Gastrocnemius medialis (tissue), 4 donors: ENCODE measurements around the gene SIMC1. TPM values are rescaled to one million over a fixed set of nuclear protein-coding genes. Genes with fewer than 3 reads are reported as not detected.
"Not testable (repeated sequence)": the region's sequence is repeated elsewhere in the genome, so short reads cannot be mapped to it uniquely, and the experiment has no call there.

ENCODE experiments used
- ATAC-seq, 2 donors: fragments of 150-250 bp; one replicate each; pipeline ENCODE4 v1.9.1; 2016
- DNase-seq, 2 donors: peaks; one replicate each; pipeline ENCODE4 v3.0.0-alpha.2; 2019
- H3K27ac ChIP-seq, 4 donors: fragments of 200-600 bp; sonication (generic); 1 replicate in 1 of 4; 2 replicates in 3 of 4; pipeline ENCODE4 v1.5.1; 2016 to 2018; ENCODE audit warnings: mild to moderate bottlenecking in 2 of 4, moderate library complexity in 1 of 4
- H3K27me3 ChIP-seq, 3 donors: fragments of 200-600 bp; sonication (generic) in 2 of 3; 1 replicate in 1 of 3; 2 replicates in 2 of 3; pipeline versions ENCODE4 v1.5.1 to v1.6.0; 2016 to 2019; ENCODE audit warnings: mild to moderate bottlenecking in 1 of 3, moderate library complexity in 1 of 3
- H3K36me3 ChIP-seq, 2 donors: fragments of 200-600 bp; sonication (generic) in 1 of 2; one replicate each; pipeline ENCODE4 v1.5.1; 2017 to 2018
- H3K4me1 ChIP-seq, 2 donors: fragments of 200-600 bp; sonication (generic) in 1 of 2; one replicate each; pipeline ENCODE4 v1.5.1; 2016 to 2017; ENCODE audit warnings: mild to moderate bottlenecking in 2 of 2
- H3K4me3 ChIP-seq, 4 donors: fragments of 200-600 bp; sonication (generic) in 3 of 4; 1 replicate in 1 of 4; 2 replicates in 3 of 4; pipeline ENCODE4 v1.5.1; 2016 to 2019; ENCODE audit warnings: mild to moderate bottlenecking in 2 of 4
- H3K9me3 ChIP-seq, 3 donors: fragments of 200-600 bp; sonication (generic) in 2 of 3; 1 replicate in 1 of 3; 2 replicates in 2 of 3; pipeline ENCODE4 v1.5.1; 2016 to 2019
- CTCF ChIP-seq, 5 experiments: fragments of 450-650 bp in 3 of 5; fragments of 200-600 bp in 2 of 5; sonication (generic) in 2 of 5; IDR thresholded peaks in 4 of 5; conservative IDR thresholded peaks in 1 of 5; 1 replicate in 4 of 5; 2 replicates in 1 of 5; pipeline ENCODE4 v1.5.1; 2016 to 2019; ENCODE audit warnings: antibody characterized with exemption in 5 of 5, mild to moderate bottlenecking in 3 of 5, moderate library complexity in 3 of 5
- POLR2A ChIP-seq, 2 donors: fragments of 450-650 bp; IDR thresholded peaks; one replicate each; pipeline ENCODE4 v1.6.1; 2017; ENCODE audit warnings: antibody characterized with exemption in 2 of 2, mild to moderate bottlenecking in 2 of 2, moderate library complexity in 2 of 2
- in situ Hi-C, 4 donors: fragments of 200-750 bp; cut with MboI; loops; one replicate each; pipeline versions ENCODE4 v1.15.0 to v1.8.0; 2017; ENCODE audit warnings: low sequenced_read_pairs in 4 of 4
- intact Hi-C: fragments of 100-400 bp; cut with DNase I; formaldehyde crosslinking; loops from one replicate; pipeline ENCODE4 v1.15.1; 2023; ENCODE audit warnings: low total_unique reads
- total RNA-seq, 4 donors: library from RNA; depleted of rRNA; stranded (reverse); fragments of >200 nt; gene quantifications; one replicate each; pipeline versions ENCODE4 v1.1.0 to v1.2.3, GENCODE V29; 2016

SIMC1 gene
- total RNA-seq, 4 donors from 2014 or later, result 5.1 to 45.8 (median 11.5) TPM

- intact Hi-C loops, H3K27ac ChIP-seq, in situ Hi-C loops, ATAC-seq, H3K9me3 ChIP-seq, H3K4me3 ChIP-seq, H3K4me1 ChIP-seq, H3K27me3 ChIP-seq, DNase-seq, H3K36me3 ChIP-seq: not testable (repeated sequence)
Observed at GRCh38 chr5:176199803-176200399, 38.3 kb upstream of the SIMC1 start.

GRCh38 chr5:176201811-176202210 lies 36.4 kb upstream of the SIMC1 start:
- Histone ChIP-seq H3K27me3 (peaks cover 0 to 8% (median 0%) of the 10 kb centered on the region in 3 donors), H3K36me3 (no peaks in the 10 kb centered on the region), H3K4me1 (no peaks in the 10 kb centered on the region), H3K4me3 (no peak overlapping the region), H3K27ac (no peak overlapping the region), H3K9me3 (no peaks in the 10 kb centered on the region)
- TF ChIP-seq CTCF (IDR thresholded peaks at IDR 0.05 in 4 of 5, conservative IDR thresholded peaks at IDR 0.05 in 1 of 5) (no peak), POLR2A (IDR thresholded peaks at IDR 0.05) (no peak)
- no peak for ATAC-seq
- intact Hi-C loops (no loop called here), in situ Hi-C loops (no loop called here)
- no peak for DNase-seq

- in situ Hi-C loops (no loop called here), intact Hi-C loops (no loop called here)
- no peaks in the 10 kb centered on the region for H3K36me3 ChIP-seq
- DNase-seq (no peak), ATAC-seq (no peak)
- H3K4me1 ChIP-seq, result no peaks in the 10 kb centered on the region
- peaks cover 0 to 8% (median 0%) of the 10 kb centered on the region in 3 donors for H3K27me3 ChIP-seq
- TF ChIP-seq CTCF (IDR thresholded peaks at IDR 0.05 in 4 of 5, conservative IDR thresholded peaks at IDR 0.05 in 1 of 5) (no peak), POLR2A (IDR thresholded peaks at IDR 0.05) (no peak)
- no peak overlapping the region for H3K4me3 ChIP-seq
- no peaks in the 10 kb centered on the region for H3K9me3 ChIP-seq
- no peak overlapping the region for H3K27ac ChIP-seq
Observed at GRCh38 chr5:176203086-176203485, 35.1 kb upstream of the SIMC1 start.

- H3K27ac ChIP-seq, ATAC-seq, H3K36me3 ChIP-seq, H3K27me3 ChIP-seq, in situ Hi-C loops, DNase-seq, H3K4me1 ChIP-seq, H3K9me3 ChIP-seq, intact Hi-C loops, H3K4me3 ChIP-seq: not testable (repeated sequence)
Observed at GRCh38 chr5:176203535-176203934, 34.7 kb upstream of the SIMC1 start.

GRCh38 chr5:176214466-176215021 lies 23.7 kb upstream of the SIMC1 start:
- in situ Hi-C loops, H3K4me1 ChIP-seq, ATAC-seq: not testable (repeated sequence)

GRCh38 chr5:176216393-176216916 lies 21.8 kb upstream of the SIMC1 start:
- H3K4me1 ChIP-seq, H3K9me3 ChIP-seq, H3K27me3 ChIP-seq, intact Hi-C loops, H3K27ac ChIP-seq, in situ Hi-C loops, H3K36me3 ChIP-seq, H3K4me3 ChIP-seq: not testable (repeated sequence)
- ATAC-seq (peak; percentile 26 to 69), DNase-seq (peak in 1 of 2 donors; percentile 46)

More at GRCh38 chr5:176214466-176215021, 23.7 kb upstream of the SIMC1 start:
- H3K36me3 ChIP-seq, H3K9me3 ChIP-seq, H3K27me3 ChIP-seq, DNase-seq, H3K4me3 ChIP-seq, intact Hi-C loops, H3K27ac ChIP-seq: not testable (repeated sequence)

- in situ Hi-C loops, ATAC-seq, DNase-seq, H3K27me3 ChIP-seq, H3K27ac ChIP-seq, intact Hi-C loops, H3K4me3 ChIP-seq, H3K36me3 ChIP-seq, H3K4me1 ChIP-seq, H3K9me3 ChIP-seq: not testable (repeated sequence)
Observed at GRCh38 chr5:176217188-176217729, 21.0 kb upstream of the SIMC1 start.

- H3K4me3 ChIP-seq, ATAC-seq, H3K9me3 ChIP-seq, H3K27ac ChIP-seq, H3K4me1 ChIP-seq, intact Hi-C loops, DNase-seq, H3K27me3 ChIP-seq, H3K36me3 ChIP-seq, in situ Hi-C loops: not testable (repeated sequence)
Observed at GRCh38 chr5:176217764-176218163, 20.5 kb upstream of the SIMC1 start.

GRCh38 chr5:176222006-176222405 lies 16.2 kb upstream of the SIMC1 start:
- in situ Hi-C loops, DNase-seq, H3K36me3 ChIP-seq, H3K4me1 ChIP-seq, intact Hi-C loops, ATAC-seq, H3K27me3 ChIP-seq, H3K27ac ChIP-seq, H3K9me3 ChIP-seq, H3K4me3 ChIP-seq: not testable (repeated sequence)

GRCh38 chr5:176228358-176228757 lies 9.9 kb upstream of the SIMC1 start:
- H3K9me3 ChIP-seq, H3K27me3 ChIP-seq, in situ Hi-C loops, H3K36me3 ChIP-seq, H3K27ac ChIP-seq, DNase-seq, H3K4me3 ChIP-seq, H3K4me1 ChIP-seq, ATAC-seq, intact Hi-C loops: not testable (repeated sequence)
